Measurements from ENCODE around the gene ATP2B2. TPM values are rescaled to one million over a fixed set of nuclear protein-coding genes. Genes with fewer than 3 reads are reported as not detected.

ATP2B2 gene
- total and polyA plus RNA-seq, 2 experiments from 2014 or later = 0.42 to 0.63 TPM

- peaks cover 4% of the 10 kb centered on the region for H3K27me3 Mint-ChIP-seq (ENCODE audit: insufficient read depth, low read depth, poor library complexity)
- H3K9me2 ChIP-seq (ENCODE audit: insufficient read depth) = peaks cover 10% of the 10 kb centered on the region; the same call in 1 of the 2 replicates
- H3K4me3 ChIP-seq = no peak overlapping the region
- no peaks in the 10 kb centered on the region for H3K27me3 ChIP-seq (ENCODE audit: insufficient read depth)
- peaks cover 10% of the 10 kb centered on the region for H3K4me1 ChIP-seq (ENCODE audit: insufficient read depth)
- no peak for ATAC-seq
- H3K36me3 ChIP-seq (ENCODE audit: insufficient read depth) = no peaks in the 10 kb centered on the region
- H3K9me3 Mint-ChIP-seq = peaks cover 7% of the 10 kb centered on the region; the same call in 2 of the 3 replicates
- no peak overlapping the region for H3K27ac Mint-ChIP-seq
- no peaks in the 10 kb centered on the region for H3K79me2 ChIP-seq (replicated peaks; ENCODE audit: insufficient read depth)
- H3K4me1 Mint-ChIP-seq = peaks cover 21% of the 10 kb centered on the region
- TF ChIP-seq CREB1 (CRISPR knock-in tag; IDR thresholded peaks at IDR 0.05; ENCODE audit: low read depth) (no peak), JUNB (IDR thresholded peaks at IDR 0.05; ENCODE audit: unreplicated experiment) (no peak), POLR2AphosphoS5 (IDR thresholded peaks at IDR 0.05; ENCODE audit: low read depth) (no peak), NANOG (IDR thresholded peaks at IDR 0.05; ENCODE audit: borderline replicate concordance) (no peak), ZNF331 (CRISPR knock-in tag; IDR thresholded peaks at IDR 0.05; ENCODE audit: low read depth) (no peak), CTCF (conservative IDR thresholded peaks at IDR 0.05; ENCODE audit: low read depth in 2 of 2) (no peak)
- 0 out of 3 replicates have a peak, but pooled peaks cover 3% of the 10 kb centered on the region for H3K36me3 Mint-ChIP-seq (ENCODE audit: low read depth)
- no peak for DNase-seq (ENCODE audit: low spot score)
- H4K20me1 ChIP-seq (replicated peaks; ENCODE audit: insufficient read depth) = no peaks in the 10 kb centered on the region
- H2AFZ ChIP-seq = no peak overlapping the region
- H3K4me2 ChIP-seq = no peak overlapping the region
- no peak overlapping the region for H3K27ac ChIP-seq (ENCODE audit: low read depth)
- H3F3A ChIP-seq (replicated peaks; ENCODE audit: low read depth) = no peaks in the 10 kb centered on the region
- H3K4me3 Mint-ChIP-seq = no peak overlapping the region
These were observed 137.9 kb downstream of the ATP2B2 start for GRCh38 chr3:10367506-10367905.

- H3K4me1 ChIP-seq (ENCODE audit: insufficient read depth) = peaks cover 10% of the 10 kb centered on the region
- peaks cover 15% of the 10 kb centered on the region for H3K4me1 Mint-ChIP-seq
- H3K36me3 ChIP-seq (ENCODE audit: insufficient read depth) = no peaks in the 10 kb centered on the region
- H2AFZ ChIP-seq = peak overlapping the region; percentile 87
- H3K4me2 ChIP-seq = peak overlapping the region; percentile 48; the same call in 1 of the 2 replicates
- ATAC-seq (peak; percentile 86), DNase-seq (ENCODE audit: low spot score) (peak; percentile 40)
- no peak overlapping the region for H3K4me3 ChIP-seq
- H3K79me2 ChIP-seq (replicated peaks; ENCODE audit: insufficient read depth) = no peaks in the 10 kb centered on the region
- TF ChIP-seq ZNF462 (CRISPR knock-in tag; IDR thresholded peaks at IDR 0.05) (no peak), POLR2AphosphoS5 (IDR thresholded peaks at IDR 0.05; ENCODE audit: low read depth) (no peak), EZH2phosphoT487 (IDR thresholded peaks at IDR 0.05; ENCODE audit: unreplicated experiment) (no peak)
- H3K4me3 Mint-ChIP-seq = no peak overlapping the region; the same call in 2 of the 3 replicates
- H3K9me3 Mint-ChIP-seq = peaks cover 7% of the 10 kb centered on the region; the same call in 2 of the 3 replicates
- peaks cover 4% of the 10 kb centered on the region for H3K27me3 Mint-ChIP-seq (ENCODE audit: insufficient read depth, low read depth, poor library complexity)
- no peak overlapping the region for H3K27ac ChIP-seq (ENCODE audit: low read depth)
- H3K36me3 Mint-ChIP-seq (ENCODE audit: low read depth) = 0 out of 3 replicates have a peak, but pooled peaks cover 3% of the 10 kb centered on the region
- H3K27ac Mint-ChIP-seq = no peak overlapping the region
- no peaks in the 10 kb centered on the region for H3K27me3 ChIP-seq (ENCODE audit: insufficient read depth)
- H3F3A ChIP-seq (replicated peaks; ENCODE audit: low read depth) = no peaks in the 10 kb centered on the region
- peaks cover 10% of the 10 kb centered on the region; the same call in 1 of the 2 replicates for H3K9me2 ChIP-seq (ENCODE audit: insufficient read depth)
- no peaks in the 10 kb centered on the region for H4K20me1 ChIP-seq (replicated peaks; ENCODE audit: insufficient read depth)
These were observed 138.7 kb downstream of the ATP2B2 start for GRCh38 chr3:10366651-10367101.

Data from GM23338 (cell line).